Fibroblast of lung (primary cell): ENCODE measurements around the gene LTBP1.

Experiments
- EZH2 ChIP-seq: IDR thresholded peaks from 2 replicates; pipeline ENCODE4 v1.5.1; 2012; ENCODE audit warnings: low read length, control low read depth, mild to moderate bottlenecking; ENCODE audit errors: missing control alignments
- TF ChIP-seq, protein P1 (sequence below), 2 donors: IDR thresholded peaks in 1 of 2; conservative IDR thresholded peaks in 1 of 2; 1 replicate in 1 of 2; 2 replicates in 1 of 2; pipeline ENCODE4 v1.5.1; 2011 to 2012; ENCODE audit warnings: low read length in 2 of 2, control low read depth in 1 of 2, inconsistent platforms in 1 of 2, low read depth in 1 of 2, mild to moderate bottlenecking in 1 of 2

DNA sequence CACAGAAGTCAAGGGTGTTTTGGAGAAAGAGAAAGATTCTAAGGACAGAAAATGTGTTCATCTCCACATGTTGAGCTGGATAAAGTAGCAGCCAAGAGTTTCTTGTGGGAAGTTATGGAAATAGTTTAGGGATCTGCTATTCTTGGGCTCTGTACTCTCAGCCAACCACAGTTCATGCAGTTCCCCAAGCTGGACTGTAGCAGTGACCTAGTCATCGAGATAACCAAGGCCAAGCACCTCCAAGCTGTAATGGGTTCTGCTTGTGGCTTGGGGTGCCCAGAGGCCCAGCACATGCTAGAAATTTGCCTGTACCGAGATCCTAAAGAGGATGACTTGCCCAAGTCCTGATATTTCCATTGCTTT lies 437.8 kb downstream of the LTBP1 start:
- TF ChIP-seq, protein P1, sequence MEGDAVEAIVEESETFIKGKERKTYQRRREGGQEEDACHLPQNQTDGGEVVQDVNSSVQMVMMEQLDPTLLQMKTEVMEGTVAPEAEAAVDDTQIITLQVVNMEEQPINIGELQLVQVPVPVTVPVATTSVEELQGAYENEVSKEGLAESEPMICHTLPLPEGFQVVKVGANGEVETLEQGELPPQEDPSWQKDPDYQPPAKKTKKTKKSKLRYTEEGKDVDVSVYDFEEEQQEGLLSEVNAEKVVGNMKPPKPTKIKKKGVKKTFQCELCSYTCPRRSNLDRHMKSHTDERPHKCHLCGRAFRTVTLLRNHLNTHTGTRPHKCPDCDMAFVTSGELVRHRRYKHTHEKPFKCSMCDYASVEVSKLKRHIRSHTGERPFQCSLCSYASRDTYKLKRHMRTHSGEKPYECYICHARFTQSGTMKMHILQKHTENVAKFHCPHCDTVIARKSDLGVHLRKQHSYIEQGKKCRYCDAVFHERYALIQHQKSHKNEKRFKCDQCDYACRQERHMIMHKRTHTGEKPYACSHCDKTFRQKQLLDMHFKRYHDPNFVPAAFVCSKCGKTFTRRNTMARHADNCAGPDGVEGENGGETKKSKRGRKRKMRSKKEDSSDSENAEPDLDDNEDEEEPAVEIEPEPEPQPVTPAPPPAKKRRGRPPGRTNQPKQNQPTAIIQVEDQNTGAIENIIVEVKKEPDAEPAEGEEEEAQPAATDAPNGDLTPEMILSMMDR (conservative IDR thresholded peaks at IDR 0.05 in 1 of 2, IDR thresholded peaks at IDR 0.05 in 1 of 2; ENCODE audit: low read depth in 1 of 2, low read length in 2 of 2) = no peak
- TF ChIP-seq EZH2 = no peak
